Adrenal gland (tissue), 12 donors: ENCODE data around the gene CTLA4. TPM values are rescaled to one million over a fixed set of nuclear protein-coding genes. Genes with fewer than 3 reads are reported as not detected.

ENCODE experiments used
- DNase-seq, 7 donors: peaks; one replicate each; pipeline ENCODE4 v3.0.0-alpha.2; 2019 to 2020
- H3K27ac ChIP-seq, 5 donors: fragments of 200-600 bp; sonication (generic) in 4 of 5; 1 replicate in 3 of 5; 2 replicates in 2 of 5; pipeline versions ENCODE4 v1.5.1 to v1.8.0; 2016 to 2020; ENCODE audit warnings: mild to moderate bottlenecking in 1 of 5
- H3K27me3 ChIP-seq: fragments of 200-600 bp; 2 replicates; pipeline ENCODE4 v1.8.0; 2021
- H3K36me3 ChIP-seq, 2 donors: fragments of 200-600 bp; replicated peaks in 1 of 2; 1 replicate in 1 of 2; 2 replicates in 1 of 2; pipeline versions ENCODE4 v1.5.1 to v1.8.0; 2018 to 2022
- H3K4me1 ChIP-seq, 2 donors: fragments of 200-600 bp; replicated peaks in 1 of 2; 1 replicate in 1 of 2; 2 replicates in 1 of 2; pipeline versions ENCODE4 v1.5.1 to v1.8.0; 2018 to 2021
- H3K4me3 ChIP-seq, 4 donors: fragments of 200-600 bp; sonication (generic) in 3 of 4; one replicate each; pipeline ENCODE4 v1.5.1; 2016 to 2018
- H3K9me3 ChIP-seq, 3 donors: fragments of 200-600 bp; sonication (generic) in 1 of 3; replicated peaks in 1 of 3; 1 replicate in 2 of 3; 2 replicates in 1 of 3; pipeline versions ENCODE4 v1.5.1 to v1.8.0; 2016 to 2021
- POLR2A ChIP-seq, 2 donors: fragments of 450-650 bp; IDR thresholded peaks; one replicate each; pipeline ENCODE4 v1.6.1; 2017; ENCODE audit warnings: antibody characterized with exemption in 2 of 2, mild to moderate bottlenecking in 2 of 2, moderate library complexity in 1 of 2
- WGBS, 4 donors: extraction: QIAGEN DNeasy Blood & Tissue Kit in 2 of 4; methylation state at CpG; one replicate each; pipeline versions ENCODE4 v1.1.5 to v1.1.7; 2013 to 2017; 5-methylcytosine and 5-hydroxymethylcytosine counted together
- intact Hi-C, 2 donors: fragments of 100-400 bp; cut with DNase I; formaldehyde crosslinking; loops; one replicate each; pipeline versions ENCODE4 v1.14.1 to v1.15.0; 2022 to 2023
- polyA plus RNA-seq, 3 donors: library from polyadenylated mRNA; stranded (reverse); fragments of 200-250 nt in 2 of 3; fragments of 350-450 nt in 1 of 3; fragmentation: Illumina TruSeq in 1 of 3; extraction: RNeasy Lipid Tissue Mini Kit (QIAGEN cat#74804) in 1 of 3; gene quantifications; one replicate each; pipeline ENCODE4 v1.2.3, GENCODE V29; 2013 to 2014
- total RNA-seq, 9 donors: library from RNA; depleted of rRNA in 4 of 9; stranded (reverse); fragments of >200 nt in 4 of 9; fragments of 120-200 nt in 1 of 9; fragmentation: NEBNext Ultra II Directional in 1 of 9; extraction: Animal tissue kit (Norgen Biotek cat#: 25700) in 1 of 9; gene quantifications; one replicate each; pipeline versions ENCODE4 v1.1.0 to v1.2.4, GENCODE V29; 2013 to 2023
- TF ChIP-seq, protein P1 (sequence below), 6 experiments: fragments of 450-650 bp in 4 of 6; fragments of 200-600 bp in 2 of 6; sonication (generic) in 1 of 6; IDR thresholded peaks; 1 replicate in 5 of 6; 2 replicates in 1 of 6; pipeline versions ENCODE4 v1.5.1 to v1.8.0; 2016 to 2021; ENCODE audit warnings: antibody characterized with exemption in 6 of 6, mild to moderate bottlenecking in 2 of 6, moderate library complexity in 1 of 6
- donor health status: healthy with polysubstance abuse.
- donor health status: Bipolar disorder and iron deficiency.
- donor health status: DM: yes; HTN: yes; CAD: no.
- donor health status: DM: no; HTN: no; CAD: no.
- donor health status: DM: no; HTN: no; CAD: no.
- donor health status: DM: yes; HTN: yes; CAD: no.

The CTLA4 gene
- total and polyA plus RNA-seq, 12 donors, result 0.03 to 0.50 (median 0.10) TPM; not detected in 8

DNA sequence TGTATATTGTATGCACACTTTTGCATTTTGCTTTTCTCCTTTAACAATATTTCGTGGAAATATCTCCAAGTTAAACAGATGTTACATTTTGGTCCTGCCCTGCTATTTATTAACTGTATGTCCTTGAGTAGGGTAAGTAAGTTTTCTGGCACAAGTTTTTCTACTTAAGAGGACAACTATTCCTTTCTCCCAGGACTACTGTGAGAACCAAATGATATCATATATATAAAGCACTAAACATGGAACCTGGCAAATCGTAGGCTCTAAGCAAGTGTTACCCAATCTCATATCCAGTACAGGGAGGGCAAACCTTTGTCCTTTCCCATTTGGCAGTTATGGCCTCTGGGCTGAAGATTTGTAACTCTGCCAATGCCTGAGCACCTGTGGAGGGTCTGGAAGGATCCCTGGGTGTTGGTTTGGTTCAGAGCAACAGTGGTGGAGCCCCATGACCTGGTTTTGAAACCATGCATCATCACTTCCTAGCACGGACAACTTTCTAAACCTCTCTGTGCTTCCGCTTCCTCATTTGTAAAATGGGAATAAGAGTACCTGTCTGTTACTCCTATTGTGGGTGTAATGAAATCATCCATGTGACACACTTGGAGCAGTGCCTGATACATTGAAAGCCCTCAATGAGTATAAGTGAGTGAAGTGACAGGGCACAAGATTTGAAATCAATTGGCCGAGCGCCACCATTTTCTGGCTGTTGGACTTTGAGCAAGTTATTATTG, 40.7 kb downstream of the CTLA4 start:
- intact Hi-C loops, result no loop called here
- no peaks in the 10 kb centered on the region for H3K36me3 ChIP-seq
- no peaks in the 10 kb centered on the region for H3K27me3 ChIP-seq
- TF ChIP-seq POLR2A (IDR thresholded peaks at IDR 0.05), result no peak
- TF ChIP-seq, protein P1, sequence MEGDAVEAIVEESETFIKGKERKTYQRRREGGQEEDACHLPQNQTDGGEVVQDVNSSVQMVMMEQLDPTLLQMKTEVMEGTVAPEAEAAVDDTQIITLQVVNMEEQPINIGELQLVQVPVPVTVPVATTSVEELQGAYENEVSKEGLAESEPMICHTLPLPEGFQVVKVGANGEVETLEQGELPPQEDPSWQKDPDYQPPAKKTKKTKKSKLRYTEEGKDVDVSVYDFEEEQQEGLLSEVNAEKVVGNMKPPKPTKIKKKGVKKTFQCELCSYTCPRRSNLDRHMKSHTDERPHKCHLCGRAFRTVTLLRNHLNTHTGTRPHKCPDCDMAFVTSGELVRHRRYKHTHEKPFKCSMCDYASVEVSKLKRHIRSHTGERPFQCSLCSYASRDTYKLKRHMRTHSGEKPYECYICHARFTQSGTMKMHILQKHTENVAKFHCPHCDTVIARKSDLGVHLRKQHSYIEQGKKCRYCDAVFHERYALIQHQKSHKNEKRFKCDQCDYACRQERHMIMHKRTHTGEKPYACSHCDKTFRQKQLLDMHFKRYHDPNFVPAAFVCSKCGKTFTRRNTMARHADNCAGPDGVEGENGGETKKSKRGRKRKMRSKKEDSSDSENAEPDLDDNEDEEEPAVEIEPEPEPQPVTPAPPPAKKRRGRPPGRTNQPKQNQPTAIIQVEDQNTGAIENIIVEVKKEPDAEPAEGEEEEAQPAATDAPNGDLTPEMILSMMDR (IDR thresholded peaks at IDR 0.05), result no peak
- WGBS, 4 donors, result 78 to 86% (median 81%) methylated on average over 6 of the region's 6 CpGs
- H3K9me3 ChIP-seq, result no peaks in the 10 kb centered on the region
- H3K4me3 ChIP-seq, result no peak overlapping the region
- H3K4me1 ChIP-seq, result no peaks in the 10 kb centered on the region
- peak in 4 of 7 donors; percentile 27 to 61 (median 35) for DNase-seq
- H3K27ac ChIP-seq, result peak overlapping the region in 2 of 5 donors; percentile 19 to 63

- no peak for DNase-seq
- H3K36me3 ChIP-seq, result no peaks in the 10 kb centered on the region
- peak overlapping the region in 2 of 5 donors; percentile 19 to 63 for H3K27ac ChIP-seq
- H3K27me3 ChIP-seq, result no peaks in the 10 kb centered on the region
- 33 to 58% (median 52%) methylated on average over 3 of the region's 3 CpGs for WGBS, 4 donors
- no peaks in the 10 kb centered on the region for H3K9me3 ChIP-seq
- TF ChIP-seq, protein P1 (IDR thresholded peaks at IDR 0.05), result no peak
- no peak for TF ChIP-seq POLR2A (IDR thresholded peaks at IDR 0.05)
- no peaks in the 10 kb centered on the region for H3K4me1 ChIP-seq
- no peak overlapping the region for H3K4me3 ChIP-seq
- intact Hi-C loops, result no loop called here
Measured at GRCh38 chr2:203908797-203909185, 41.2 kb downstream of the CTLA4 start.

GRCh38 chr2:203909261-203909967, 41.8 kb downstream of the CTLA4 start:
- Histone ChIP-seq H3K27me3 (no peaks in the 10 kb centered on the region), H3K27ac (peak overlapping the region in 2 of 5 donors; percentile 38 to 63), H3K4me3 (peak overlapping the region in 1 of 4 donors; percentile 25), H3K36me3 (no peaks in the 10 kb centered on the region), H3K4me1 (no peaks in the 10 kb centered on the region), H3K9me3 (no peaks in the 10 kb centered on the region)
- intact Hi-C loops, result no loop called here
- 10 to 18% (median 14%) methylated on average over 8 of the region's 8 CpGs for WGBS, 4 donors
- TF ChIP-seq, protein P1 (IDR thresholded peaks at IDR 0.05), result peak; percentile 56 to 69 (median 62)
- no peak for TF ChIP-seq POLR2A (IDR thresholded peaks at IDR 0.05)
- peak in 2 of 7 donors; percentile 8 to 33 for DNase-seq

GRCh38 chr2:203909974-203910373, 42.4 kb downstream of the CTLA4 start:
- no peaks in the 10 kb centered on the region for H3K36me3 ChIP-seq
- DNase-seq, result no peak
- intact Hi-C loops, result no loop called here
- H3K4me3 ChIP-seq, result no peak overlapping the region
- H3K27ac ChIP-seq, result peak overlapping the region in 1 of 5 donors; percentile 38
- H3K4me1 ChIP-seq, result no peaks in the 10 kb centered on the region
- TF ChIP-seq POLR2A (IDR thresholded peaks at IDR 0.05), result no peak
- TF ChIP-seq, protein P1 (IDR thresholded peaks at IDR 0.05), result no peak
- no peaks in the 10 kb centered on the region for H3K27me3 ChIP-seq
- 58 to 61% (median 60%) methylated on average over 5 of the region's 5 CpGs for WGBS, 4 donors
- H3K9me3 ChIP-seq, result no peaks in the 10 kb centered on the region
